Colonic mucosa (tissue), 4 donors: ENCODE results near the gene HIVEP2. TPM values are rescaled to one million over a fixed set of nuclear protein-coding genes. Genes with fewer than 3 reads are reported as not detected.
A peak's percentile ranks its signal among the peaks of the same experiment; 100 is the strongest.

ENCODE experiments used
- DNase-seq: peaks from one replicate; pipeline ENCODE4 v3.0.0-alpha.2; 2020
- H3K27ac ChIP-seq: fragments of 200-600 bp; one replicate; pipeline ENCODE4 v1.8.0; 2021
- H3K27me3 ChIP-seq: fragments of 200-600 bp; one replicate; pipeline ENCODE4 v1.8.0; 2021
- H3K36me3 ChIP-seq: fragments of 200-600 bp; one replicate; pipeline ENCODE4 v1.8.0; 2021
- H3K4me1 ChIP-seq: fragments of 200-600 bp; one replicate; pipeline ENCODE4 v1.8.0; 2021; ENCODE audit warnings: mild to moderate bottlenecking
- H3K4me3 ChIP-seq: fragments of 200-600 bp; one replicate; pipeline ENCODE4 v1.8.0; 2021
- H3K9ac ChIP-seq, 2 donors: one replicate each; pipeline ENCODE4 v1.7.0; 2013; ENCODE audit warnings: control low read depth in 2 of 2, low read depth in 2 of 2, low read length in 2 of 2
- H3K9me3 ChIP-seq: fragments of 200-600 bp; one replicate; pipeline ENCODE4 v1.8.0; 2021
- intact Hi-C: fragments of 100-400 bp; cut with DNase I; formaldehyde crosslinking; loops from one replicate; pipeline ENCODE4 v1.14.1; 2022
- total RNA-seq, 2 donors: library from RNA; stranded (reverse); fragmentation: NEBNext Ultra II Directional in 1 of 2; extraction: Animal tissue kit (Norgen Biotek cat#: 25700) in 1 of 2; gene quantifications; one replicate each; pipeline ENCODE4 v1.2.1, GENCODE V29; 2021
- TF ChIP-seq, protein P1 (sequence below): fragments of 200-600 bp; IDR thresholded peaks from one replicate; pipeline ENCODE4 v1.8.0; 2022; ENCODE audit warnings: antibody characterized with exemption, mild to moderate bottlenecking
- donor health status: healthy.
- donor health status: DM: no; HTN: no; CAD: no.
- donor health status: DM: no; HTN: no; CAD: no.

Gene HIVEP2
- total RNA-seq, 2 donors from 2014 or later = 5.3 to 15.2 TPM

DNA sequence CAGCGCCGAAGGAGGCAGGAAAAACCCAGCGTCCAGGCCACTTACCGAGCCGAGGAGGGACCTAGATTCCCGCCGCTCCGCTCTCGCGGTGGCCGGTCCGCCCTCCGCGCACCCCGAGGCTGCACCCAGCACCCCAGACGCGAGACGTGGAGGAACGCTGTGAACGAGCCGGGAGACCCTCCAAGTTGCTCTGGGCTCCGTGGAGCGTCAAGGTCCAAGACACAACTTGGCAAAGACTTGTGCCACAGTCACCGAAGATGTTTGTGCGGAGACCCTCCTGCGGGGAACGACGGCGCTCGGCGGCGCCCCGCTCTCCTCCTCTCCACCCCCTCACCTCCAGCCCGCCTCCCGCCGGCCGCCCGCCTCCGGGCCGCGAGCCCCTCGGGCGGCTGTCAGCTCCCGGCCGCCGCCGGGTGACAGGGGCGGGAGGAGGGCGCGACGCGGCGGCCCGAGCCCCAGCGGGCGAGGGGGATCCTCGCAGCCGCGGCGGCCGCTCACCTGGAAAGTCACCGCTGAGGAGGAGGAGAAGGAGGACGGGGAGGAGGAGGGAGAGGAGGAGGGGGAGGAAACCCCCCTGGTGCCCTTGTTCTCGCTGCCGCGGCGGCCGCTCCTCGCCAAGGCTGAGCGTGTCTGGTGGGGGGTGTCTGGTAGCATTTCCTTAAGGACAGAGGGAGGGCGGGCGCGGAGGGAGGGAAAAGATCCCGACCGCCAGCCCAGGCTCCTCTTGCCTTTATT is 637 bp upstream of the HIVEP2 start:
- Histone ChIP-seq H3K27ac (peak overlapping the region; percentile 97), H3K4me1 (no peaks in the 10 kb centered on the region), H3K4me3 (peak overlapping the region; percentile 74), H3K36me3 (no peaks in the 10 kb centered on the region), H3K27me3 (no peaks in the 10 kb centered on the region), H3K9ac (peak overlapping the region; percentile 96 to 99), H3K9me3 (no peaks in the 10 kb centered on the region)
- TF ChIP-seq, protein P1, sequence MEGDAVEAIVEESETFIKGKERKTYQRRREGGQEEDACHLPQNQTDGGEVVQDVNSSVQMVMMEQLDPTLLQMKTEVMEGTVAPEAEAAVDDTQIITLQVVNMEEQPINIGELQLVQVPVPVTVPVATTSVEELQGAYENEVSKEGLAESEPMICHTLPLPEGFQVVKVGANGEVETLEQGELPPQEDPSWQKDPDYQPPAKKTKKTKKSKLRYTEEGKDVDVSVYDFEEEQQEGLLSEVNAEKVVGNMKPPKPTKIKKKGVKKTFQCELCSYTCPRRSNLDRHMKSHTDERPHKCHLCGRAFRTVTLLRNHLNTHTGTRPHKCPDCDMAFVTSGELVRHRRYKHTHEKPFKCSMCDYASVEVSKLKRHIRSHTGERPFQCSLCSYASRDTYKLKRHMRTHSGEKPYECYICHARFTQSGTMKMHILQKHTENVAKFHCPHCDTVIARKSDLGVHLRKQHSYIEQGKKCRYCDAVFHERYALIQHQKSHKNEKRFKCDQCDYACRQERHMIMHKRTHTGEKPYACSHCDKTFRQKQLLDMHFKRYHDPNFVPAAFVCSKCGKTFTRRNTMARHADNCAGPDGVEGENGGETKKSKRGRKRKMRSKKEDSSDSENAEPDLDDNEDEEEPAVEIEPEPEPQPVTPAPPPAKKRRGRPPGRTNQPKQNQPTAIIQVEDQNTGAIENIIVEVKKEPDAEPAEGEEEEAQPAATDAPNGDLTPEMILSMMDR = no peak
- intact Hi-C loops = loop anchor here (10.0 kb wide), 1 partner anchor 121 kb away; no protein-coding TSS in a partner anchor
- DNase-seq = peak; percentile 61

DNA sequence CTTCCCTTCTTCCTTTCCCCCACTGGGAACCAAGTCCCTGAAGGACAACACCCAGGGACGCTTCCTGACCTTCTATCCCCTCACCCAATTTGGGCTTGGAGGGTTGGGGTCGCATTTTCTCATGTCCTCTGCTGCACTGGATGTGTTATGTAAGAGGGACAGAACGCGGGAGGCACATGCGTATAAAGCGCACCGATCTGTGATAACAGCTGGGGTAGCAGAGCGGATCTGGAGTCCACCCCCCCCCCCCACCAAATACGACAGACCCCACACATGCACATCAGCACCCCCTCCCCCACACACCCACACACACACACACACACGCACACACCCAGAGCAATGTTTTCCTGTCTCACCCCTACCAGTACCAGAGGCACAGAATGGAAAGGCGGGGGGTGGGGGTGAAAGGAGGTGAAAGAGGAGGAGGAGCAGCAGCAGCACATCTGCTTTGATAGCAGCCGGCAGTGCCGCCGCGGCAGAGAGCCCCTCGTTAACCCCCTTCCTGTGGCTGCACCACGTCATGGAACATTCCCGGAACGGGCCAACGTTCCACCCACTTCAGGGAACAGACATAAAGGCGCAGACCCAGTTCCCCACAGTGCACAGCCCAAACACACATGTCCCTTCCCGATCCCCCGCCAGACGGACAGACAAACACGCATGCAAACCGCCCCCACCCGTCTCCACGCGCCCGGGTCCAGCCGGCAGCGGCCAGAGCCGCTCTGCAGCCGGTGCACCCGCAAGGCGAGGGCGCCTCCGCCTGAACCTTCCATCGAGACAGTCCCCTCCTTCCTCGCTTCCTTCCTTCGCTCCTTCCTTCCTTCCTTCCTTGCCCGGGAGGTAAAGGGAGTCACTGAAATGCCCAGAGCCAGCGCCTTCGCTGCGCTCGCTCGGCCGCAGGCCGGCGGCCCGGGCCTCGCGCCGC is 590 bp downstream of the HIVEP2 start:
- no peaks in the 10 kb centered on the region for H3K9me3 ChIP-seq
- H3K27ac ChIP-seq = peak overlapping the region; percentile 97
- peak overlapping the region; percentile 96 to 98 for H3K9ac ChIP-seq
- H3K36me3 ChIP-seq = no peaks in the 10 kb centered on the region
- no peaks in the 10 kb centered on the region for H3K27me3 ChIP-seq
- H3K4me3 ChIP-seq = peak overlapping the region; percentile 74
- intact Hi-C loops = loop anchor here (5.0 to 10.0 kb wide), 2 partner anchors 120 to 252 kb away; no protein-coding TSS in a partner anchor
- H3K4me1 ChIP-seq = no peaks in the 10 kb centered on the region
- DNase-seq = peak; percentile 85
- TF ChIP-seq, protein P1 = no peak

DNA sequence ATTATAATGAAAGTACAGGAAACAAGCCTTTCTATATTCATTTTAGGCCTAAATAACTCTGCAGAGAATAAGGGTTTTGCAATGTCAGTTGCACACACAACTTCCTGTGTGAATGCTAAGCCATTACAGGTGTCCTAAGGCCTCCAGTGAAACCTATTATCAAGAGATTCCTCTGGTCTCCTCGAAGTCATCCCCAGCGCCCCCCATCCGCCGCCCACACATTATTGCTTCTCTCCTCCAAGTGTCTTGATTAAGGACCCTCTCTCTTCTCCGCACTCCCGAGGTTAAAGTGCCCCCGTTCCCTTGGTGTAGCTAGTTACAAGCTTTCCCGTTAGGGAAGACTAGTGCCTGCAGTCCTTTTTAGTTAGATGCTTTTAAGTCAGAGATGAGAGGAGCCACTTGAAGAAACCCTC is 1.3 kb downstream of the HIVEP2 start:
- intact Hi-C loops = loop anchor here (5.0 to 10.0 kb wide), 2 partner anchors 119 to 251 kb away; no protein-coding TSS in a partner anchor

DNA sequence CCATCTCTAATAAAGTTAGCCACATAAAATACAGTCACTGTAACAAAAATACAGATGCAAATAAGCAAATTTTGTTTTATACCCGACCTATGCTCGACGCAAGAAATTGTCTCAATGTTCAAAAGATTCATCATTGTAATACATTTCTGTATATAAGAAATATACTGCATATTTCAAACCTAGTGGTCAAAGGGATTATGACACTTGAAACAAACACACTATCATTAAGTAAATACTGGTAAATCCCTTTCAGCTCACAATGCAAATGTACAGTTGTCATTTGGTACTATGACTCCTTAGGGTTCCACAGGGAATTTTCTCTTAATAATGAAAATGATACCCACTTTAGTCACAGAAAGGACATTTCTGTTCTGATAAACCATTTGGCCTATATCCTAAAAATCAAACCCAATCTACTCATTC is 2.2 kb downstream of the HIVEP2 start:
- Histone ChIP-seq H3K27ac (peak overlapping the region; percentile 97), H3K9ac (peak overlapping the region in 1 of 2 donors; percentile 98), H3K4me3 (no peak overlapping the region), H3K36me3 (no peaks in the 10 kb centered on the region), H3K27me3 (no peaks in the 10 kb centered on the region), H3K4me1 (no peaks in the 10 kb centered on the region), H3K9me3 (no peaks in the 10 kb centered on the region)
- TF ChIP-seq, protein P1 = peak; percentile 36
- DNase-seq = no peak
- intact Hi-C loops = loop anchor here (5.0 to 10.0 kb wide), 2 partner anchors 118 to 251 kb away; no protein-coding TSS in a partner anchor

More for the DNA sequence above, 1.3 kb downstream of the HIVEP2 start:
- Histone ChIP-seq H3K27ac (peak overlapping the region; percentile 97), H3K4me3 (peak overlapping the region; percentile 74), H3K27me3 (no peaks in the 10 kb centered on the region), H3K9me3 (no peaks in the 10 kb centered on the region), H3K4me1 (no peaks in the 10 kb centered on the region), H3K36me3 (no peaks in the 10 kb centered on the region), H3K9ac (peak overlapping the region; percentile 96 to 98)
- TF ChIP-seq, protein P1 = no peak
- peak; percentile 29 for DNase-seq

DNA sequence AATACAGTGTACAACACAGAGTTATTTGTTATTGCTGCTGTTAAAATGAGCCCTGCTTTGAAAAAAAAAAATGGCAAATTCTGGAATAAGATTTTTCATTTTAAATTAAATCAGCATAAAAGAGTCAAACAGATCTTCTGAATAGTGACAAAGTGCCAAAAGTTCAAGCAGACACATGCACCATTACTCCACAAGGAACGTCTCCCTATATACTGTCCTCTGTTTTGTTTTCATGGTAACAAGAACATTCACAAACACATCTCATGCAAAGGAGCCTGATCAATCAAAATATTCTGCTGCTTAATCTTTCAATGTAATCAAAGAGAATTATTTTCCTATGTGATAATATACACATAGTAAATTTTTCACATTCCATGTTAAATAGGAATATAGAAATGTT is 2.7 kb downstream of the HIVEP2 start:
- Histone ChIP-seq H3K27me3 (no peaks in the 10 kb centered on the region), H3K4me3 (no peak overlapping the region), H3K9ac (no peak overlapping the region), H3K9me3 (no peaks in the 10 kb centered on the region), H3K36me3 (no peaks in the 10 kb centered on the region), H3K27ac (peak overlapping the region; percentile 97), H3K4me1 (no peaks in the 10 kb centered on the region)
- TF ChIP-seq, protein P1 = no peak
- no peak for DNase-seq
- intact Hi-C loops = loop anchor here (5.0 to 10.0 kb wide), 2 partner anchors 117 to 250 kb away; no protein-coding TSS in a partner anchor
